ENCODE data around the gene BICC1.

Gene BICC1

DNA sequence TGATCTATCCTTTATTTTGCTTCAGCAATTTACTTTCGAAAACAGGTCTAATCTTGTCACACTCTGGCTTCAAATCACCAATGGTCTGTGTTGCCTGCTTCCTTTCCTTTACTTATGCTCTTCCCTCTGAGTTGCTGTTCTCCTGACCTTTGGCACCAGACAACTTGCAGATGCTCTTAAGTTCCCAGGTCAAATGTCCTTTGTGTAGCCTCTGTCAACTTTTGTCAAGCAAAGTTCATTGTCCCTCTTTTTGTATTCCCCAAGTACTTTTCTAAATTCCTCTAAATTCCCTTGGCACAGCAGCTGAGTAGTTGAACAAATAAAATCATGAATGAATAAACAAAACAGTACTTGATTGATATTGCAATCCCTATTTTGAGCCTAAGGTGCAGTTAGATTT lies 289.4 kb downstream of the BICC1 start:
- no peak overlapping the region for H3K27ac ChIP-seq
- TF ChIP-seq, protein P1, sequence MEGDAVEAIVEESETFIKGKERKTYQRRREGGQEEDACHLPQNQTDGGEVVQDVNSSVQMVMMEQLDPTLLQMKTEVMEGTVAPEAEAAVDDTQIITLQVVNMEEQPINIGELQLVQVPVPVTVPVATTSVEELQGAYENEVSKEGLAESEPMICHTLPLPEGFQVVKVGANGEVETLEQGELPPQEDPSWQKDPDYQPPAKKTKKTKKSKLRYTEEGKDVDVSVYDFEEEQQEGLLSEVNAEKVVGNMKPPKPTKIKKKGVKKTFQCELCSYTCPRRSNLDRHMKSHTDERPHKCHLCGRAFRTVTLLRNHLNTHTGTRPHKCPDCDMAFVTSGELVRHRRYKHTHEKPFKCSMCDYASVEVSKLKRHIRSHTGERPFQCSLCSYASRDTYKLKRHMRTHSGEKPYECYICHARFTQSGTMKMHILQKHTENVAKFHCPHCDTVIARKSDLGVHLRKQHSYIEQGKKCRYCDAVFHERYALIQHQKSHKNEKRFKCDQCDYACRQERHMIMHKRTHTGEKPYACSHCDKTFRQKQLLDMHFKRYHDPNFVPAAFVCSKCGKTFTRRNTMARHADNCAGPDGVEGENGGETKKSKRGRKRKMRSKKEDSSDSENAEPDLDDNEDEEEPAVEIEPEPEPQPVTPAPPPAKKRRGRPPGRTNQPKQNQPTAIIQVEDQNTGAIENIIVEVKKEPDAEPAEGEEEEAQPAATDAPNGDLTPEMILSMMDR (IDR thresholded peaks at IDR 0.05; ENCODE audit: low read depth, low read length, missing control alignments), result no peak
- DNase-seq, result no peak
- no peak overlapping the region for H3K4me3 ChIP-seq (ENCODE audit: low read depth, low read length)
- H3K36me3 ChIP-seq (replicated peaks), result peaks cover 6% of the 10 kb centered on the region
- in situ Hi-C loops (cut with HindIII; ENCODE audit: low pct_ligation_motif_present, low sequenced_read_pairs), result no loop called here
- H3K27me3 ChIP-seq (replicated peaks), result no peaks in the 10 kb centered on the region

DNA sequence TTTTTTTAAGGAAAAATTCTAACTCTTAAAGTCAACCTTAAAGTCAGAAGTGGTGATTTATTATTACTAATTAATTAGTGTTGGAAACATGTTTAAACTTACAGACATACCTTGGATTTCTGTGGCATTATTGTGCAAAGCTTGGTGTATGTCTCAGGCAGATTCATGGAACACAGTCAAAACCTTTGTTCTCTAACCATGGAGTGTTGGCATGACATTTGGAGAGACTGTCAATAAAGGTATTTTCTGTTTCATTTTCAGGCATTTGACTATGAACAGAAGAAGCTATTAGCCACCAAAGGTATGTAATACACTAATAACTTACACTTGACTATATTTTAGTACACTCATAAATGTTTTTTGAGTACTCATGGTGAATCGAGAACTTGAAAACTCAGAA lies 293.7 kb downstream of the BICC1 start:
- Histone ChIP-seq H3K27ac (no peak overlapping the region), H3K4me3 (ENCODE audit: low read depth, low read length) (no peak overlapping the region), H3K36me3 (replicated peaks) (peaks cover 6% of the 10 kb centered on the region), H3K27me3 (replicated peaks) (no peaks in the 10 kb centered on the region)
- no peak for DNase-seq
- in situ Hi-C loops (cut with HindIII; ENCODE audit: low pct_ligation_motif_present, low sequenced_read_pairs), result no loop called here
- TF ChIP-seq, protein P1 (IDR thresholded peaks at IDR 0.05; ENCODE audit: low read depth, low read length, missing control alignments), result no peak

DNA sequence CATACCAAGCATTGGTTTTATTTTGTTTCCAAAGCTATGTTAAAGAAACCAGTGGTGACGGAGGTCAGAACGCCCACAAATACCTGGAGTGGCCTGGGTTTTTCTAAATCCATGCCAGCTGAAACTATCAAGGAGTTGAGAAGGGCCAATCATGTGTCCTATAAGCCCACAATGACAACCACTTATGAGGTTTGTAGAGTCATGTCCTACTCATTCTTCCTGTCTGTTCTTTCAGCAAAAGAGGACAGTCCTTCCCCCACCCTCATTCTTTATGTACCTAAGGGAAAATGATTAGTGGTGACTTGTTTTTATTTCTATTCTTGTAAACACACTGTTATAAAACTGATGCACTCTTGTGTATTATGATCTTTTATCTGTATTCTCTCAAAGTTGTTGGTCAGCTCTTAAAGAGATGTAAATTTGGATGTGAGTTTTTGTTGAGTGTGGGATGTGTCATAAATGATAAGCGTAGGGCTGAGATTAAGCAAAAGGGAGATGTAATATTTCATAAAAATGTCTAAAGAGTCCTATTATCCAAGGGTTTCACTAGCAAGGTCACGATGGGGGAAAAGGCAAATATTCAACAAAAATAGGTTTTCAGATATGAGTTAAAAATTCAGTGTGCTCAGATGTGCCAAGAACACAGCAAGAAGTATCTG lies 294.4 kb downstream of the BICC1 start:
- no peak overlapping the region for H3K27ac ChIP-seq
- in situ Hi-C loops (cut with HindIII; ENCODE audit: low pct_ligation_motif_present, low sequenced_read_pairs), result no loop called here
- TF ChIP-seq, protein P1 (IDR thresholded peaks at IDR 0.05; ENCODE audit: low read depth, low read length, missing control alignments), result no peak
- no peaks in the 10 kb centered on the region for H3K27me3 ChIP-seq (replicated peaks)
- no peak for DNase-seq
- no peak overlapping the region for H3K4me3 ChIP-seq (ENCODE audit: low read depth, low read length)
- peaks cover 6% of the 10 kb centered on the region for H3K36me3 ChIP-seq (replicated peaks)

DNA sequence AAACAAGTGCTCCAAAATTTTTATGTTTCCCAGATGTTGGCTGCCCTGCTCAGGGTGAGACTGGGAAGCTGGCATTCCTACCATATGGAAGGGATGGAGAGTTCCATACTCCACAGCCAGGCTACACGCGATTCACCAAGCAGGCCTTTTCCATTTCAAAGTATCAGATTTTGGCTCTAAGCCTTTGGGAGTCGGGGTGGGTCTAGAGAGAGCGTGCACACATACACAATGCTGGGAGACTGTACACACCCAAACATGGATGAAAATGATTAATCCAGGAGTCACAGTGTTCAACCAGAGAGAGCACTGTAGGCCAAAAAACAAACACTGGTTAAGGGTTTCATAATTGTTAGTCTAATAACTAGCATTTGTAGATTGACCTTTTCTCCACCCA lies 295.0 kb downstream of the BICC1 start:
- H3K4me3 ChIP-seq (ENCODE audit: low read depth, low read length), result no peak overlapping the region
- no peaks in the 10 kb centered on the region for H3K27me3 ChIP-seq (replicated peaks)
- peaks cover 5% of the 10 kb centered on the region for H3K36me3 ChIP-seq (replicated peaks)
- in situ Hi-C loops (cut with HindIII; ENCODE audit: low pct_ligation_motif_present, low sequenced_read_pairs), result no loop called here
- TF ChIP-seq, protein P1 (IDR thresholded peaks at IDR 0.05; ENCODE audit: low read depth, low read length, missing control alignments), result no peak
- no peak for DNase-seq
- no peak overlapping the region for H3K27ac ChIP-seq

DNA sequence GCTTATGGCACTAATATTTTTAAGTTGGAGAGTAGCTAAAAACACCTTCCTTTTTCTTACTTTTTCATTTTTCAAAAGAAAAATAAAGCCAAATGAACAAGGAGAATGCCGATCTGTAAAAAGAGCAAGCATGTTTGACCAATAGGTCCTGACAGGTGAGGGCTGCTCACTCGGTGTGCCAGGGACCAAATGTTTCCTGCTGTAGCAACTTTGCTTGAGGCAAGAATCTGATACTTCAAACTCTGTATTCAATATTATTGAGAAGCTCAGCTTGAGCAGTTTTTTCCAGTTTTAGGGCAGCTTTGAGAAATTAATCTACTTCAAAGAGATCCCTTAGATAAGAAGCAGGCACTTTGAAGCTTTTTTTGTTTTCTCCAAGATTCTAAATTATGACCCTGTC lies 298.1 kb downstream of the BICC1 start:
- TF ChIP-seq, protein P1 (IDR thresholded peaks at IDR 0.05; ENCODE audit: low read depth, low read length, missing control alignments), result no peak
- in situ Hi-C loops (cut with HindIII; ENCODE audit: low pct_ligation_motif_present, low sequenced_read_pairs), result no loop called here

DNA sequence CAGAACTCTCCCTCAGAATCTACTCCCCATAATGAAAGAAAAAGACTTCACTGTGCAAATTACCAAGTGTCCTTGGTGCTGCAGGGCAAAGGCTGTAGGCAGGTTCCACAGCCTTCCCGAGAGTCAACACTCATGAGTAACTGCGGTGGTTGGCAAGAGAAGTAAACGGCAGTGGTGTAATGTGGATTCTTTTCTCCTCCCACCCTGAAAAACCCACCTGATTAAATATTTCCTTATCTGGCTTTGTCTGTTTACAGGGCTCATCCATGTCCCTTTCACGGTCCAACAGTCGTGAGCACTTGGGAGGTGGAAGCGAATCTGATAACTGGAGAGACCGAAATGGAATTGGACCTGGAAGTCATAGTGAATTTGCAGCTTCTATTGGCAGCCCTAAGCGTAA lies 300.9 kb downstream of the BICC1 start:
- no peak overlapping the region for H3K27ac ChIP-seq
- H3K27me3 ChIP-seq (replicated peaks), result no peaks in the 10 kb centered on the region
- TF ChIP-seq, protein P1 (IDR thresholded peaks at IDR 0.05; ENCODE audit: low read depth, low read length, missing control alignments), result no peak
- no peak for DNase-seq
- H3K4me3 ChIP-seq (ENCODE audit: low read depth, low read length), result no peak overlapping the region
- in situ Hi-C loops (cut with HindIII; ENCODE audit: low pct_ligation_motif_present, low sequenced_read_pairs), result no loop called here
- no peaks in the 10 kb centered on the region for H3K36me3 ChIP-seq (replicated peaks)

More for the DNA sequence above, 298.1 kb downstream of the BICC1 start:
- H3K27me3 ChIP-seq (replicated peaks), result no peaks in the 10 kb centered on the region
- no peak for DNase-seq
- H3K36me3 ChIP-seq (replicated peaks), result no peaks in the 10 kb centered on the region
- H3K4me3 ChIP-seq (ENCODE audit: low read depth, low read length), result no peak overlapping the region
- no peak overlapping the region for H3K27ac ChIP-seq

Measured in brain microvascular endothelial cell (primary cell).